SK-N-DZ (cell line): ENCODE data around the gene ZNF835. TPM values are rescaled to one million over a fixed set of nuclear protein-coding genes. Genes with fewer than 3 reads are reported as not detected.
A peak's percentile ranks its signal among the peaks of the same experiment; 100 is the strongest.
"Not testable (repeated sequence)": the region's sequence is repeated elsewhere in the genome, so short reads cannot be mapped to it uniquely, and the experiment has no call there.

ENCODE experiments used
- DNase-seq: peaks from one replicate; pipeline ENCODE4 v3.0.0-alpha.2; 2015; ENCODE audit warnings: low spot score
- polyA plus RNA-seq, 2 experiments: library from polyadenylated mRNA; depleted of rRNA; stranded (reverse); fragments of >200 nt; gene quantifications; 2 replicates each; pipeline ENCODE4 v1.2.3, GENCODE V29; 2014

ZNF835 gene
- 1.5 and 5.9 TPM in 2 replicates for polyA plus RNA-seq (2014; cell fraction: cytosol; rRNA removed)
- polyA plus RNA-seq (2014; cell fraction: nucleus; rRNA removed): 0.70 and 1.1 TPM in 2 replicates

GRCh38 chr19:56671613-56671994 lies at the start of gene ZNF835:
ZNF835 (minus strand) TSS chr19:56671757; CDS start chr19:56665198, 6,559 bp downstream.
- DNase-seq: peak; percentile 79

DNA sequence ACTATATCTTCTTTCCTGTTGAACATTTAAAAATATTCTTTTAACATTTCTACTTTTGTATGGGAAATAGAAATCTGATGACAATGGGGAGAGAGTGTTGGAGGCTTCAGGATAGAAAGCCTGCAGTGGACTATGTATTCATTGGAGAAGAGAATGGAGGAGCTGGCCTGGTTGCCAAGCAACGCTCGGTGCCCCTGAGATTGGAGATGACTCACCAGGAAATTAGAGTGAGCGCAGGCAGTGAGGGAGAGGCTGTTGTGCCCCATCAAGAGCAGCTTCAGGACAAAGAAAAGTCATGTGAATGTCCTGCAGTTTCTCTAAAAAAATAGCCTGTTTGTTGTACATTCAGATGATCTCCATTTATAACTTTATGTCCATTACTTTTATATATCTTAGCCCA lies 48.7 kb upstream of the ZNF835 start:
- DNase-seq: peak; percentile 27

- DNase-seq: no peak
Observed at GRCh38 chr19:56718231-56718630, 46.7 kb upstream of the ZNF835 start.

DNA sequence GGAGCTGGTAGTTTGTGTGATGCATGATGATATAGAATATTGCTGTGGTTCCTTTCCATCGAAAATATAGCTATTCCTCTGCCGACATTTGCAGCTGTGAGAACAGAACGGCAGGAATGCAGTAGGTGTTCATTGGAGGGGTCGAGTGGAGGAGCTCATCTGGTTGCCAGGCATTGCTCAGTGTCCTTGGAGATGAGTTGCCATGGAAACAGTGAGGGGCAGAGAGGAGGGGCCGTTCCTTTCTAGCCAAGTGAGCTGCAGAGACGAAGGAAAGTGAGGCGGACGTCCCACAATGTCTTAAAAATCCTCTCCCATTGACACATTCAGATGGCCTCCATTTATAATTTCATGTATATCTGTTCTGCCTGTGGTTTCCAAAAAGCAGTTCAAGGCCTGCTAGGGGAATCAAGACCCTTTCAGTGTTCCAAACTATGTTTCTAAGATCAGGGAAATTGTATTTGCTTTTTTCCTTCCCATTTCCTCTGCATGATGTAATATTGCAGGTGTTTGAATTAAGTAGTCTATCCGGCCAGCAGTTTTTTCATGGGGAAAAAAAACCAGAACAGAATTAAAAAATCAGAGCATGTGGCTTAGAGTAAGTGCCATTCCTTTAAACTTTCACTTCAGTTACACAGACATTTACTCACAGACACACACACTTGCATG lies 41.2 kb upstream of the ZNF835 start:
- peak; percentile 61 for DNase-seq

GRCh38 chr19:56710437-56710836 lies 38.9 kb upstream of the ZNF835 start:
- DNase-seq: no peak

DNA sequence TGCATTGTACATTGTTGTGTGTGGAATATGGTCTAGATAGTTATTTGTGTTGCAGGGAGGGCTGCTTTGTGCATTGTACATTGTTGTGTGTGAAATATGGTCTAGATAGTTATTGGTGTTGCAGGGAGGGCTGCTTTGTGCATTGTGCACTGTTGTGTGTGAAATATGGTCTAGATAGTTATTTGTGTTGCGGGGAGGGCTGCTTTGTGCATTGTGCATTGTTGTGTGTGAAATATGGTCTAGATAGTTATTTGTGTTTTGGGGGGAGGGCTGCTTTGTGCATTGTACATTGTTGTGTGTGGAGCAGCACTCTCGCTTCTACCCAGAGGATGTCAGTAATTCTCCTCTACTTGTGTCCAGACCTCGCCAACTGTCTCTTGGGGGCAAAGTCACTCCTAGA lies 36.3 kb upstream of the ZNF835 start:
- no peak for DNase-seq

GRCh38 chr19:56705939-56706338 lies 34.4 kb upstream of the ZNF835 start:
- no peak for DNase-seq

DNA sequence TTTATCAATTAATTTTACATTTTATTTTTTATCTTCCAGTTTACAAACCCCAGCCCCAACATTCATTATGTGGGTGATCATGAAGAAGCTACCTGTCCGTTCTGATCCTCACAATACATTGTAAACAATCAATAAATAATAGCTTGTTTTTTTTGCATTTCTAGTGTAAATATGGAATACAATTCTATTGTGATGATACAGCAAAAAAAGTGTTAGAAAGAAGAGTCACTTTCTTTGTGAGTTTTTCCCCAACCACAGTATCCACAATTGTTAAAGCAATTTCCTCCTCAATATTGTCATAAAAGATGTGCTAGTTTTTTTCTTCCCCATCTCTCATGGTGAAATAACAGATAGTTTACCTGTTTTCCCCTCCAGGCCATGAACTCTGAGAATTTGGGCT lies 30.3 kb upstream of the ZNF835 start:
- DNase-seq: no peak

DNA sequence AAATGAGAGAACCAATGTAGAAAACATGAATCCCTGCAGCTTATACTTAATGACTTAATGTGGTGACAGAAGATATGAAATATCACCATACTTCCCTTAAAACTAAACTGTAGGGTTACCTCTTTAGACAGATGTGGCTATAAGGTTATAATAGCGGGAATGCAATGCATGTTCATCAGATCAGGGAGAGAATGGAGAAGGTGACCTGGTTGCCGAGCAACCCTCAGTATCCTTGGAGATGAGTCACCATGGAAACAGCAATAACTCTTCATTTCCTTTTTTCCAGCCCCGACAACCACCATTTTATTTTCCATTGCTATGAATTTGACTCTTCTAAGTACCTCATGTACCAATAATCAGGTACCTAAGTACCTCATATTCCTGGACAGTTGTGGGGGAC lies 28.0 kb upstream of the ZNF835 start:
- no peak for DNase-seq

DNA sequence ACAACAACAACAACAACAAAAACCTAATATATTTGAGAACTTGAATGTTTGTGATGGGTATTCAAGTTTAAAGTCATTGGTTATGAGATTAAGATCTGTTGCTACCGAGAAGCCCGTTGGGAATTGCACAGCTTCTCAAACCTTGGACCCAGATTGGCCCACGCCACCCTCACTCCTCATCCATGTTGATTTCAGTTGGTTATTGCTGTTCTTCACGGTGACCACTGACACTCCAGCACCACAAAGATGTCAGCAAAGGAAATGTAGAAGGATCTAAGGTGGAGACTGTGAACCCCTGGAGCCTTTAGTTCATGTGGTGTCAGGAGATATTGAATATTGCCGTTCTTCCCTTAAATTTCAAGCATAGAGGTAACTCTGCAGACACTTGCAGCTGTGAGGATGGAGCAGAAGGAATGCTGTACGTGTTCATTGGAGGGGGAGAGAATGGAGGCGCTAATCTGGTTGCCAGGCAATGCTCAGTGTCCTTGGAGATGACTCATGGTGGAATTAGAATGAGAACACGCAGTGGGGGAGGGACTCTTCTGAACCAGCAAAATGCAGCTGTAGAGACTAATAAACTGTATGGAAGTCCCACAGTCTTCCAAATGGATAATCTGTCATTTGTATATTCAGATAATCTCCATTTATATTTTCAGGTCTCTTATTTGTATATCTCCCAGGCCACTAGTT lies 20.8 kb upstream of the ZNF835 start:
- no peak for DNase-seq

GRCh38 chr19:56690670-56691069 lies 19.1 kb upstream of the ZNF835 start:
- no peak for DNase-seq

DNA sequence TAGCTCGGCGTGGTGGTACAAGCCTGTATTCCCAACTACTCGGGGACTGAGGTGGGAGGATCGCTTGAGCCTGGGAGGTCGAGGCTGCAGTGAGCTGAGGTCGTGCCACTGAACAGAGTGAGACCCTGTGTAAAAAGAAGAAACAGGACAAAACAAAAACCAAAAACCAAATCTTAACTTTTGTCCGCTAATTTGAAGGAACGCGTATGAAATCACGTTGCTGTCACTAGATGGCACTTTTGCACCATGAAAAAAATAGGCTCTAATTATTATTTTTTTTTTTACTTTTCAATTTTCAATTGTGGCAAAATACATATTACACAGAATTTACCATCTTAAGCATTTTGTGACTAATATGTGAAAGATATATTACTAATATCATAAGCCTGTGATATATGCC lies 17.6 kb upstream of the ZNF835 start:
- DNase-seq: no peak

DNA sequence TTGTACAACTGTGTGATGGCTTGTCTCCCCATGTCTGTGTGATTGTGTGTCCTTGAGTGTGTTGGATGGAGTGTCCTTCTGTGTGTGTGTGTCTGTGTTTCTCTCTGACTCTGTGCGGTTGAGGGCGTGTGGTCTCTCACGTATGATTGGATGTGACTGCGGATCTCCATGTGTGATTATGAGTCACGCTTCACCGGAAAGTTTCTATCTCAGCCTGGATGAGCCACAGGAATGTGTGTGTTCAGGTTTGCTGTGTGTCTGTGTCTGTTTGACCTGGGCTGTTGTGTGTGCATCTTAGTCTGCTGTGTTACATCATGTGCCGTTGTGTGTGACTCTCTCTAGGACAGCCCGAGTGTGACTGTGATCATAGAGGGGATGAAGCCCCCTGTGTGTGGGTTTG lies 15.5 kb upstream of the ZNF835 start:
- DNase-seq: peak; percentile 16

DNA sequence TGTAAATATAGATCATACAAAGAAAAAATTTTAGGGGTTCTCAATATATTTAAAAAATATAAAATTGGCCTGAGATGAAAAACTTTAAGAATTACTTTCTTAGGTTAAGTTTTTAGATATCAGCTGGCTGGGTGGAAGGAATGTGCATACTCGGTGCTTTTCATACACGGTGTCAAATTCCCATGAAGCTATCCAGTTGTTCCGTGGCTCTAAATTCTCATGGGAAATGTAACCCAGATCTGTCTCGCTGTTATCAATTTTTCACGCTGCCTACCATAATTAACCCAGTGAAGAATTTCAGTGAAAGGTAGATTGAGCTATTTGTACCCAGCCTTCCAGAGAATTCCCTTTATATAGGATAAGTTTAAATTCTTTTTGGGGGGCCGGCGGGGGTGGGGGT lies 11.6 kb upstream of the ZNF835 start:
- no peak for DNase-seq

DNA sequence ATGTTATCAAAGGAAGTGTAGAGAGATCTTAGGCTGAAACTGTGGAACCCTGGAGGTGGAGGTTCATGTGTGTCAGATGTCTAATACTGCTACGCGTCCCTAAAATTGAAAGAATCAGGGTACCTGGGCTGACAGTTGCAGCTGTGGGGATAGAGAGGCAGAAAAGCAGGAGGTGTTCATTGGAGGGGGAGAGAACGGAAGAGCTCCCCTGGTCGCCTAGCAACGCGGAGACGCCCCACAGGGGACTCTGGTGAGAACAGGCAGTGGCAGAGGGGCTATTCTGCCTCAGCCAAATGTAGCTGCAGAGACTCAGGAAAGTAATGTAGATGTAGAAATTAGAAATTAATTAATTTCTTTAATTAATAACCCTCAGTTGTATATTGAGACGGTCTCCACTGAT lies 10.1 kb upstream of the ZNF835 start:
- DNase-seq: no peak

DNA sequence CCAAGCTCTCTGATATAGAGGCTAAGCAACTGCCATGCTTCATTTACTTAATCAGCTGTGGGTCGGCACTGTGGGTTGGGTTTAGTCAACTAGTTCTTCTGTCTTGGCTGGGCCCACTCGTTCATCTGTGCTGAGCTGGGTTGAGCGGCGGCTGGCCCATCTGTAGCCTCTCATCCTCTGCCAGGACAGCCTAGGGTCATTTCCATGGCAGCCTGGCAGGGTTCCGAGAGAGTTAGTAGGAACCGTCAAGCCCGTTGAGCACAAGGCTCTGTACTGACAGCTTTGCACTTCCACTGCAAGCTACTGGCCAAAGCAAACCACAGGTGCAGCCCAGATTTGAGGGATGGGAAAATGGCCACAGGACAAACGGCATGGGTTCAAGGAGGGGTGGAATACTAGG lies 6.6 kb upstream of the ZNF835 start:
- no peak for DNase-seq

GRCh38 chr19:56672610-56673009 lies 1.1 kb upstream of the ZNF835 start:
- DNase-seq: not testable (repeated sequence)

DNA sequence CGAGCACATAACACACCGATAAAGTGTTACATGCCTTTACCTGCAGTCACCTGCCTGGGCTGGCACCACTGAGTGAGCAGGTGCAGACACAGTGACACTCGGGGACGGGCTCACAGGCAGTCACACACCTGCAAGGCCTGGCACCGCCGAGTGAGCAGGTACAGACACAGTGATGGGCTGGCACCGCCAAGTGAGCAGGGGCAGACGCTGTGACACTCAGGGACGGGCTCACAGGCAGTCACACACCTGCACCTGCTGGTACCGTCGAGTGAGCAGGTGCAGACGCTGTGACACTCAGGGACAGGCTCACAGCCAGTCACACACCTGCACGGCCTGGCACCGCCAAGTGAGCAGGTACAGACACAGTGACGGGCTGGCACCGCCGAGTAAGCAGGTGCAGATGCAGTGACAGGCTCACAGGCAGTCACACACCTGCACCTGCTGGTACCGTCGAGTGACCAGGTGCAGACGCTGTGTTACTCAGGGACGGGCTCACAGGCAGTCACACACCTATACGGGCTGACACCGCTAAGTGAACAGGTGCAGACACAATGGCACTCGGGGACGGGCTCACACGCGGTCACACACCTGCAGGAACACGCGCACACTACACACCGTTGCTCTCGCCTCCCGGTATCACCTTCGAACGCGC lies 470 bp downstream of the ZNF835 start:
- no peak for DNase-seq

- DNase-seq: no peak
Observed at GRCh38 chr19:56670401-56670960, 1.1 kb downstream of the ZNF835 start.

DNA sequence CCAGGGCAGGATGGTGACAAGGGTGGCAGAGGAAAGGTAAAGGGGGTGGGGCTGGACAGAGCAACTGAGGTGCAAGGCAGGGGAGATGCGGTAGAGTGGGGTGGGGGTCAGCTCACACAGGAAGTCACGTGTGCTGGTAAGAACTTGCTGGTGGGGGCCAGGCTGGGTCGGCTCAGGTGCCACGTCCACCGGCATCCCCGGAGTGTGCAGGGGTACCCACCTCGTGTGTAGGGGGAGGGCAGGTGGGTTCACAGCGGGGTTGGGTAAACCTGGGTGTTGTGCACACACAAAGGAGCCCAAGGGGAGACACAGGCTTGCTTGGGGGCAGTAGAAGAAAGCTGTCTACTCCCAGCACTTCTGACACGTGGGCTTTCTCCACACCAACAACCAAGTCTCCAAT lies 2.9 kb downstream of the ZNF835 start:
- DNase-seq: no peak

DNA sequence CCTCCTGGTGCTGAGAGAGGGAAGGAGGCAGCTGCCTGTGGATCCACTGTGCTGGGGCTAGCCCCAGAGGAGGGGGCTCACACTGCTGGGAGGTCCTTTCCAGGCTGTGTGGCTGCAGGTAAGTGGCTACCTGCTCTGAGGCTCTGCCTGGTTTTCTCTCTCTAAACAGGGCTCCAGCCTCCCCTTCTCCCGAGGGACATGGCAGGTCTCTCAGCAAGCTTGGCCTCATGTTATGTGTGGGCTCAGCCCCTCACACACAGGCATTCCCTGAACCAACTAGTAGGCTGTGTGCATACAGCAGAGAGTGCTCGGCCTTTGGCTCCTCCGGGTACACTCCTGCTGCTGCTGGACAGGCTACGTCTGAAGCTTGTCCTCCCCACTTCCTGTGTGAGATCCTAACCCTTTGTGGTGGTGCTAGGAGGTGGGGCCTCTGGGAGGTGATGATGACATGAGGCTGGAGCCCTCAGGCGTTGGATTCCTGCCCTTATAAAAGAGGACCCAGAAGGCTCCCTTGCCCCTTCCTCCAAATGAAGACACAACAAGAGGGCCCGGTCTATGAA lies 4.2 kb downstream of the ZNF835 start:
- DNase-seq: no peak

- no peak for DNase-seq
Observed at GRCh38 chr19:56664511-56664910, 7.0 kb downstream of the ZNF835 start.
